Measurements from ENCODE around the gene RFLNA.

Gene RFLNA, protein sequence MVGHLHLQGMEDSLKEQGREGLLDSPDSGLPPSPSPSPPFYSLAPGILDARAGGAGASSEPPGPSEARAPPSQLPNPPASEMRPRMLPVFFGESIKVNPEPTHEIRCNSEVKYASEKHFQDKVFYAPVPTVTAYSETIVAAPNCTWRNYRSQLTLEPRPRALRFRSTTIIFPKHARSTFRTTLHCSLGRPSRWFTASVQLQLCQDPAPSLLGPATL

DNA sequence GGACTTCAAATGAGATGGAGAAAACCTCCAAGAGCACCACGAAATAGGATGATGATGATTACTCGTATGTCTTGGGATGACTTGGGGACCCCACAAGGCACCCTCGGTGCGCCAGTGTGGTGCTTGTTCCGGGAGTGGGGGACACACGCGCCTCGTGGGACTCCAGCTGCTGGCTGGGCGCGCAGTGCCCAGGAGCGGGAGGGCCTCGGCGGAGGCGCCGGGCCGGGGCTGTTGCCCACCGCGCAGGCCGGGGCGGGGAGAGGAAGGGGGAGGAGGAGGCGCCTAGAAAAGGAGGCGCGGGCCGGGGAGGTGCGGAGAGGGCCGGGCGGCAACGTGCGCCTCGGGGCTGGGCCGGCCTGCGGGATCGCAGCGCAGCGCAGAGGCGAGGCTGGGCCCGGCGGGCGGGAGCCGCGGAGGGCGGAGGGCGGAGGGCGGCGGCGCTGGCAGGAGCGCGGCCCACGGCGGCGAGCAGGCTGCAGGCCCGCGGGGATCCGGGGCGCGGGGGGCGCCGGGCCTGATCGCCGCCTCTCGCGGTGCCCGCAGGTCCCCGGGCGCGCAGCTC, at the start of gene RFLNA:
Gene RFLNA, plus strand, starts transcription at position 314 of the 562 bp plus-strand sequence. CDS start 337 bp downstream, outside the sequence.
- in situ Hi-C loops (cut with HindIII; ENCODE audit: low pct_ligation_motif_present, low pct_unique_long_range_greater_than_20kb, low sequenced_read_pairs) = no loop called here
- DNase-seq = no peak

DNA sequence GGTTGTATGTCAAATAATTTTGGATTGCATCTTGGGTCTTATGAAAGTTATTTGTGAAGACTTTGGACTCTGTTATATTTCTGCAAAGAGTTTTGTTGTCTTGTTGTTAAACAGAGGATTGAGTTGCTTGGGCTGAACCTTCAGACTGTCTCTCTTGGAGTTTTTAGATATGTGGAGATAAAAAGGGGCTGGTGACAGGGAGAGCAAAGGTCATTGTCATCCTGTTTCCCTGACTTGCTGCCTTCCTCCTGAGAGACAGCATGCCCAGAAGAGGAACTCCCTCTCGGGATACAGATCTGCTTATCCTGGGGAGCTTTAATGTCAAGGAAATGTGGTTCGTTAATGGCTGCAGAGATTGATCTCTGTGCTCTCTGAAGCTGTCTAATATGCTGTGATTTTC, 47.6 kb upstream of the RFLNA start:
- in situ Hi-C loops (cut with HindIII; ENCODE audit: low pct_ligation_motif_present, low pct_unique_long_range_greater_than_20kb, low sequenced_read_pairs) = no loop called here

DNA sequence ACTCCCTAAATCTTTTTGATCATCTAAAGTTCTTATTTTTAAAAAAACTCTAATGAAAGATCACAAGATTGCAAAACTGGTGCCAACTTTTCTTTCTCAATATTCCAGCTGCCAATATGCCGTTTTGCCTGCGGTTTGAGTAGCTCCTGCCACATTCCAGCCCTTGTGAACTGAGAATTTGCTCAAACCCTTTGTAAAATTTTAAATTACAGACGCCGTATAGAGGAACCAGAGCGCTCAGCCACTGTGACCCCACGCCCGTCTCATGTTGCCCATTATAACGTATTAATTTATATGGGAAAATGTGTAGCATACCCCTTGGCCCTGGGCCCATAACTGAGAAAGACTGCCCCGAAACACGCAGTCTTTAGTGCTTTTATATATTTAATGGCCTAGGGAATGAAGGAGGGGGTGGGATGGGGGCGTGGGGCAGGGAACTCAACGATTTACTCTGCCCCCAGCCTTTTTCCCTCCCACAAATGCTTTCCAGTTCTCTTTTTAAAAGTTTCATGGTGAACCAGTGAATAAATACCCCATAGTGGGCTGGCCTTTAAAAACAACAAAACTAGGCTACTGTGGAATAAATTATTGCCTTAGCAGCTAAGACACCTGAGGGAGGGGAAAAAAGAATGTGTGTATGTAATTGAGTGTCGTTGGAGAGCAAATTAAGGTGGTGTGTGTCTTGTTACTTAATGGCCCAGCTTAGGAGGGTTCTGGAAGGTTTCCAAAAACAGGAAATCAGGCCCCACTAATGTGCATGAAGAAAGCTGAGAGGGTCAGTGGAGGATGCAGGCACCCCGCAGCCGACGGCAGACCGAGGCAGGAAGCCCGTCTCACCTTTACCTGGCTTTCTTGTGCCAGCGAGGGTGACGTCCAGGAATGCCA, 45.7 kb upstream of the RFLNA start:
- in situ Hi-C loops (cut with HindIII; ENCODE audit: low pct_ligation_motif_present, low pct_unique_long_range_greater_than_20kb, low sequenced_read_pairs) = no loop called here
- no peak for DNase-seq

More for the DNA sequence above, 47.6 kb upstream of the RFLNA start:
- DNase-seq = no peak

DNA sequence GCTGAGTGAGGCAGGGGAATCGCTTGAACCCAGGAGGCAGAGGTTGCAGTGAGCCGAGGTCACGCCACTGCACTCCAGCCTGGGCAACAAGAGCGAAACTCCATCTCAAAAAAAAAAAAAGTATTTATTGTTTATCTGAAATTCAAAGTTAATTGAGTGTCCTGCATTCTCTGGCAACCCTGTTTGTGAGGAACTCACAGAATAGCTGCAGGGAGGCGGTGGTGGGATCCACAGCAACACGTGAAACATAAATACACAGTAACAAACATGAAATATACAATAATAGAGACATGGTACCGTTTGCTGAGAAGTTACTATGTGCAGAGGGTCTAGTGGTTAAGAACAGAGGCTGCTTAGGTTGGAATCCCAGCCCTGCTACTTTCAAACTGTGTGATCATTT, 43.7 kb upstream of the RFLNA start:
- in situ Hi-C loops (cut with HindIII; ENCODE audit: low pct_ligation_motif_present, low pct_unique_long_range_greater_than_20kb, low sequenced_read_pairs) = no loop called here
- DNase-seq = no peak

DNA sequence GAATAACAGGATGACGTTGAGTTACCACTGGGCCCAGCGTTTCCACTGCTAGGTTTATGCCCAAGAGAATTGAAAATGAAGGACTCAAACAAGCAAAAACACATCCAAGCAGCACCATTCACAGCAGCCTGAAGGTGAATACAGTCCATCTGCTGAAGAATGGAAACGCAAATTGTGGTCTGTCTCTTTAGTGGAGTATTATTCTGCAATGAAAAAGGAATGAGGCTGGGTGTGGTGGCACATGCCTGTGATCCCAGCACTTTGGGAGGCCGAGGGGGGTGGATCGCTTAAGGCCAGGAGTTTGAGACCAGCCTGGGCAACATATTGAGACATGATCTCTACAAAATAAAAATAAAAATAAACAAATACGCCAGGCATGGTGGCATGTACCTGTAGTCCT, 41.9 kb upstream of the RFLNA start:
- in situ Hi-C loops (cut with HindIII; ENCODE audit: low pct_ligation_motif_present, low pct_unique_long_range_greater_than_20kb, low sequenced_read_pairs) = no loop called here
- DNase-seq = no peak

DNA sequence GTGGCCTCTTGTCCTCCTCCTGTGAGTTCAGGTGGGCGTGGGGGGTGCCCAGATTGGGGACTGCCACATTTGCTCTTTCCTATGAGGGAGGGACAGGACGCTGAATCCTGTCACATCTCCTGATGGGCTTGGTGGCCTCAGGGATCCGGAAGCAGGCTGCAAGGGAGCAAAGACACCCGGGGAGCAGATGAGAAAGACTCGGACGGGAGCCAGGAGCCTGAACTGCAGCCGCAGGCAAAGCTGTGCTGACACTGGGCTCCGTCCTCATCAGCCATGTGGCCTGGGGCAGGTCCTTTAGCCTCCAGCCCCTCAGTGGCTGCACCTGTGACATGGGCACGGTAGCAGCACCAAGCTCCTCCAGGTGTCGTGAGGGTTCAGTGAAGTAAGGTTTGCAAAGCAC, 40.8 kb upstream of the RFLNA start:
- in situ Hi-C loops (cut with HindIII; ENCODE audit: low pct_ligation_motif_present, low pct_unique_long_range_greater_than_20kb, low sequenced_read_pairs) = no loop called here
- DNase-seq = no peak

DNA sequence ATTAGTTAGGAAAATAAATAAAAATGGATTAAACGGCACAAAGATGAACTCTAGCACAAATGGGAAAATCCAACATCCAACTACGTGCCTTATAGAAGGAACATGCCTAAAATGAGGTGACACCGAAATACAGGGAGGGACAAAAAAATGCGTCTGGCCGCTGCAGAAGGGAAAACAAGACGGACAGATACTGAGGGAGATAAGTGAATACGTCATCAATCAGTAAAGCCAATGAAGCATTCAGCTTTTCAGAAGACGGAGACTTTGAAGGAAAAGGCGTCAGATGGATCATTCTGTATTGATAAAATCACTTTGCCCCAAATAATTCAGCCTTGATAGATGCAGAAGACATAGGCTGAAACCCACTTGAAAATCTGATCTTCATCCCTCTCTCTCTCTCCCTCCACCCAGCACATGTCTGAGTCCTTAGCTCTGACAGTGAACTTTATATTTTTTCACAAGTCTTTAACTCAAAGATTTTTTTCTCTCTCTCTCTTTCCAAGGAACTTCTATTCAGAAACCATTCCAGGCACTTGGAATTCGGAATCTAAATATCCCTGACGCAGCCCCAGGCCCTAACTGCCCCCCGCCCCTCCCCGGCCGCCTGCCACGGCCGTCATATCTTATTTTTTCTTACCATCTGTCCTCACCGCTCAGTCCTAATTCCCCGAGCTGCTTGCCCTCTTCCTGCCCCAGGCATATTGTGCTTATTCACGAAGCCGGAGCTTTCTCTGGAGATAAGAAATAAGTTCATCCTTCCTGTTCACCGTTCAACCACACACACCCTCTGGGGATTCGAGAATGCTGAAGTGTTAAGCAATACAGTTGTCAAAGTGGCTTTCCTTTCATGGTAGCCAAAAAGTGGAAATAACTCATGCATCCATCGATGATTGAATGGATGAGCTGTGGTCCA, 35.5 kb upstream of the RFLNA start:
- in situ Hi-C loops (cut with HindIII; ENCODE audit: low pct_ligation_motif_present, low pct_unique_long_range_greater_than_20kb, low sequenced_read_pairs) = no loop called here
- no peak for DNase-seq

DNA sequence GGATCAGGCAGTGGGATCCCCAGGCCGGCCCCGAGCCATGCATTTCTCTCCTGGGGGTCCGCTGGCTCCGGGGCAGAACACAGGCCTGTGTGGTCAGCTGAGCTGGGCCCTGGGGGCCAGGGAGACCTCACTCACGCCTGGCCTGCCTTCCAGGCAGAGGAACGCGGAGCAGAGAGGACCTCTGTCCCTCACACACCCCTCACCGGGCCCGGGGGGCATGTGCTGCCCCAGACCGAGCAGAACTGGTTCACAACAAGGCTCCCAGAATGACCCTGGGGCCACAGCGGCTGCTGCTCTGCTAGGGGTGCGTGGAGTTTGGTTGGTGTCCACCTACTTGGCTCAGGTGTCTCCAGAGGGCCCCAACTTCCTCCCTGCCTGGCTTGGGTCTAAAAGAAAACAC, 33.0 kb upstream of the RFLNA start:
- no peak for DNase-seq
- in situ Hi-C loops (cut with HindIII; ENCODE audit: low pct_ligation_motif_present, low pct_unique_long_range_greater_than_20kb, low sequenced_read_pairs) = no loop called here

DNA sequence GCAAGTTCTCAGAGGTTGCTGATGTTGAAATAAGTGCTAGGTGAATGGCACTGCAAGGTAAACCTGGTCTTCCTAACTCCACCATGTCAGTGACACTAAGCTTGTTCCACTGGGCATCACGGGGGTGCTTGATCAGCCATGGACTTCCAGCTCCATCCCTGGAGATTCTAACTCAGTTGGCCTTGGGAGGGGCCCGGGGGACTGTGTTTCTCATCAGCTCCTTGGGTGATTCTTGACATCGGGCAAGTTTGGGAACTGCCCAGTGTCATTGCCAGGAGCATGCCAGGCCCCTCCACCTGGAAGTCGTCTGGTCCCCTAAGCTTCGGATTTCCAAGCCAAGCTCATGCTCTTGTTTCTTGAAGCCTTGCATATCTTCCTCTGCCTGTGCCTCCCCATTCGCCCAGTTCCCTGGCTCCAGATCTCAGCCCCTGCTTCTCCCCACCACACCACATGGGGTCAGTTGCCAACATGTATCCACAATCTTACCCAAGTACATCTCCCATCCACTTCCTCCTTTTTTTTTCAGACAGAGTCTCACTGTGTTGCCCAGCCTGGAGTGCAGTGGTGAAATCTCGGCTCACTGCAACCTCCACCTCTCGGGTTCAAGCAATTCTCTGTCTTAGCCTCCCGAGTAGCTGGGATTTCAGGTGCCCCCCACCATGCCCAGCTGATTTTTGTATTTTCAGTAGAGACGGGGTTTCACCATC, 30.7 kb upstream of the RFLNA start:
- in situ Hi-C loops (cut with HindIII; ENCODE audit: low pct_ligation_motif_present, low pct_unique_long_range_greater_than_20kb, low sequenced_read_pairs) = no loop called here

DNA sequence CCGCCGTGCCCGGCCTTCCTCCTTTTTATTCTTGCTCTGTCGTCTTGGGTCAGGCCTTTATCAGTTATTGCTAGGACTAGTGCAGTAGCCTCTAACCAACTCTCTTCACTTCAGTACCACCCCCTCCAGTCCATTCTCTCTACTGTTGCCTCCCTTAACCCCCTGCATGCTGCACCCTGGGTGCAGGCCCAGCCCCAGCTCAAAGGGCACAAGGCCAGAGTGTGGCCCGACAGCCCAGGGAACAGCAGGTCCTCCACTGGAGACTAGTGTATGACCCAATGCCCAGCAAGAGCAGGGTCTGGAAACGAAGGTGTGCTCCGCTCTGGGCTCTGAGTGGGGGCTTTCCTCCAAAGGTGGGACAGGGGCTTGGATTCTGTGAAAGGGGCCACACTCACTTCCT, 30.0 kb upstream of the RFLNA start:
- no peak for DNase-seq
- in situ Hi-C loops (cut with HindIII; ENCODE audit: low pct_ligation_motif_present, low pct_unique_long_range_greater_than_20kb, low sequenced_read_pairs) = no loop called here

More for the DNA sequence above, 30.7 kb upstream of the RFLNA start:
- DNase-seq = no peak

DNA sequence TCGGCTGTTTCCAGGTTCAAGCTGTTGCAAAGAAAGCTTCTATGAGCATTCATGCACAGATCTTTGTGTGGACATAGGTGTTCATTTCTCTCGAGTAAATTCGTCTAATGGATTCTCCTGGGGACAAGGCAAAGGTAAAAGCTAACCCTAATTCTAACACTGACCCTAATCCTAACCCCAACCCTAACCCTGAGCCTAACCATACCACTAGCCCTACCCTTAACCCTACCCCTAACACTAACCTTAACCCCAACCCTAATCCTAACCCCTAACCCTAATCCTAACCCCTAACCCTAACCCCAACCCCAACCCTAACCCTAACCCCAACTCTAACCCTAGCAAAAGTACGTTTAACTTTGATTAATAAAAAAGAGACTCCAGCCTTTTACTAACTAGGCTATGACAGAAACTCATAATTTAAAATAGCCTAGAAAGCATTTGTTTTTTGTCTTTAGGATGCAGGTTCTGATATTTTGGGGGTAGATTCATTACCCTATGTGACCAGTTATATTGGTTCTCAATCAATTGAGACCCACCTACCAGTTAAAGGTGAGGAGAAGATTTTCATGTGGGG, 27.6 kb upstream of the RFLNA start:
- DNase-seq = no peak
- in situ Hi-C loops (cut with HindIII; ENCODE audit: low pct_ligation_motif_present, low pct_unique_long_range_greater_than_20kb, low sequenced_read_pairs) = no loop called here

DNA sequence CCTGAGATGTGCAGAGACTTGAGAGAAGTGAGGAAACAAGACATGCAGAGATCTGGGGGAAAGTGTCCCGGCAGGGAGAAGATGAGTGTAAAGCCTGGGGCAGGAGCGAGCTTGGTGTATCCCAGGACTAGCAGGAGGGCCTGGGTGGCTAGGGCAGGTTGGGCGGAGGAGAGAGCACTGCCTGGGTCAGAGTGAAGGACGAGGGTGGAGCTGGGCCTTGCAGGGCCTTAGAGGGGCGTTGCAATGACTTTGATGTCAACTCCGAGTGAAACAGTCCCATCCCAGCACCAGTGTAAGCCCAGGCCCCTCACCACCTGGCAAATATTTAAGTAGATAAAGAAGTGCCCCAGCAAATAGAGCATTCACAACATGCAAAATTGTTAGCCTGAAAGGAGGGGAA, 24.2 kb upstream of the RFLNA start:
- in situ Hi-C loops (cut with HindIII; ENCODE audit: low pct_ligation_motif_present, low pct_unique_long_range_greater_than_20kb, low sequenced_read_pairs) = no loop called here

DNA sequence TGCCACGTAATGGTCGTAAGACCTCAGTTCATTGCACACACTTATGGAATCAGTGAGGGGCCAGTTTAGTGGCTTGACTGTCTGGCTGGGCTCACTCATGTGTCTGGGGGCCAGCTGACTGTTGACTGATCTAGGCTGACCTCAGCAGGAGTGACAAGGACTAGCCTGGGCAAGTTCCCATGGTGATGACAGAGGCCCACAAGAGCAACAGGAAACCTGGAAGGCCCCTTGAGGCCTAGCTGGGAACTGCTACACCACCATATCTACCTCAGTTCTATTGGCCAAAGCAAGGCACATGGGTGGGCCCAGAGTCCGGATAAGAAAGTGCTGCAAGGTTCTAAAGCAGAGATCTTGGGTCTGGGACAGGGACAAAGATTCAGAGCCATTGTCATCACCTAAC, 21.3 kb upstream of the RFLNA start:
- in situ Hi-C loops (cut with HindIII; ENCODE audit: low pct_ligation_motif_present, low pct_unique_long_range_greater_than_20kb, low sequenced_read_pairs) = no loop called here
- peak; percentile 60 for DNase-seq

More for the DNA sequence above, 24.2 kb upstream of the RFLNA start:
- DNase-seq = no peak

DNA sequence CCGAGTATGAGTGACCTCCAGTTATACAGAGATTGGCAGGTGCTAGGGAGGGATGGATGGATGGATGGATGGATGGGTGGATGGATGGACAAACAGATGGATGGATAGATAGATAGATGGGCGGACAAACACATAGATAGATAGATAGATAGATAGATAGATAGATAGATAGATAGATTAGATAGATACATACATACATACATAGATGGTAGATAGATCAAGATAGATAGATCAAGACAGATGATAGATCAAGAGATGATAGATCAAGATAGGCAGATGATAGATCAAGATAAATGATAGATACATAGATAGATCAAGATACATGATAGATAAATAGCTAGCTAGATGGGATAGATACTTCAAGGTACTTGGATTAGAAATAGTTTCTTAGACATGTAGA, 18.6 kb upstream of the RFLNA start:
- in situ Hi-C loops (cut with HindIII; ENCODE audit: low pct_ligation_motif_present, low pct_unique_long_range_greater_than_20kb, low sequenced_read_pairs) = no loop called here
- no peak for DNase-seq

DNA sequence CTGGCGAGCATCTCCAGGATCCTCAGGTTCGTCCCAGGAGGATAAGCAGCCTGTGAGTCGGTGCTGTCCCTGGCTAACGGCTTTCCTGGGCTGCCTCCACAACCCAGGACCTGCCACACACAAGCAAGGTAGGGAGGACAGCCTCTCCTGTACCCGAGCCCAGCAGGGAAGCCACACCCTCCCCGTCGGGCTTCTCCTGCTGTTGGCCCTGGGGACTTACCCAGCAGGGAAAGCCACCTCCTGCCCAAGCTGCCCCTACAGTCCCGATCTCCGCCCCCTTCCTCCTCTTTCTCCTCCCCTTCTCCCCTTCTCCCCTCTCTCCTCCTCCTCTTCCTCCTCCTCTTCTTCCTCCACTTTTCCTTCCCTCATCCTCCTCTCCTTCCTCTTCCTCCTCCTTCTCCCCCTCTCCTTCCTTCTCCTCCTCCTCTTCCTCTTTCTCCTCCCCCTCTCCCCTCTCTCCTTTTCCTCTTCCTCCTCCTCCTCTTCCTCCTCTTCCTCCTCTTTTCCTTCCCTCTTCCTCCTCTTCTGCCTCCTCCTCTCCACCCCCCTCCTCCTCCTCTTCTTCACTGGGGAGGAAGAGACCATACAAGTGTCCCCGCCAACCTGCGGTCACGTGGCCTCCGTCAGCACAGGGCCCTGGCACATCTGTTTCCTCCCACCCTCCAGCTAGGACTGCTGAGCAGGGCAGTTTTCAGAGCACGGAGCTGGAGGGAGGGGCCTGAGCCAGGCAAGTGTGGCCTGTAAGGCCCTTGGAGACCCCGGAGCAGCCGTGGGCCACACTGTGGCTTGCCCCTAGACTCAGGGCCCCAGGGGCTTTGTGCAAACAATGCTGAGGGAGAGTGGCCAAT, 17.3 kb upstream of the RFLNA start:
- in situ Hi-C loops (cut with HindIII; ENCODE audit: low pct_ligation_motif_present, low pct_unique_long_range_greater_than_20kb, low sequenced_read_pairs) = no loop called here

DNA sequence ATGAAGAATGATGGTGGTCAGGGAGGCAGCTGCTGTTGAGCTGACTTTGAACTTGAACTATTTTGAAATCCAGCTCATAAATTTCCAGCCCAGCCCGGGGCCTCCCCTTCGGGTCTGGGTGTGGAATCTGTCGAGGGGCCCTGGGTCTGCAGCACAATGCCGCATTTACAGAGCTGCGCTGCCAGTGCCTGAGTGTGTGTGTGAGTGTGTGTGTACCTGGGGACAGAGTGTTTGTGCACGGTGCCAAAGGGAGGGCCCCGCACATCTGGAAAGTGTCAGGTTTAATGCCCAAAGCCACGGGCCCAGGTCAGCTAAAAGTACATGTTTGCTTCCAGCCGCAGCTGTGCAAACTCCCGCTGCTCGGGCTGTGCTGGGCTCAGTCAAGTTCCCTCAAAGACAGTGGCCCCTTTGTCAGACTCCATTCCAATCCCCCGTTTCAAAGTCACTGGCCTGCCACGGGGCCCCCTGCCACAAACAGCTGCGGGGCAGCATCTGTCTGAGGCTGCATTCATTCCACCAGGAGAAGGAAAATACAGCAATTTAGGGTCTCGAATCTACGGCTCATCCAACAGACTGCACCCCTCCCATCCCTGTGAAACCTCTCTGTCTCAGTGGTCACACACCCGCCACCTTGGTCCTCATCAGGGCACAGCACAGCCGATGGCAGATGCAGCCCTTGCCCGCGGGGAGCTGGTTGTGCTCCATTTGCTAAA, 16.3 kb upstream of the RFLNA start:
- no peak for DNase-seq
- in situ Hi-C loops (cut with HindIII; ENCODE audit: low pct_ligation_motif_present, low pct_unique_long_range_greater_than_20kb, low sequenced_read_pairs) = no loop called here

More for the DNA sequence above, 17.3 kb upstream of the RFLNA start:
- DNase-seq = no peak

Measured in ACHN (cell line).